IMR-90 (cell line): ENCODE results near the gene TTC21B. TPM values are rescaled to one million over a fixed set of nuclear protein-coding genes. Genes with fewer than 3 reads are reported as not detected.
A peak's percentile ranks its signal among the peaks of the same experiment; 100 is the strongest.

Experiments used
- ATAC-seq: fragments of 200-7000 bp; cut with Tn5 transposase; 2 replicates; pipeline ENCODE4 v1.9.1; 2020; ENCODE audit warnings: low read depth, mild to moderate bottlenecking, moderate library complexity
- BruUV-seq: library from RNA; stranded (reverse); fragments of 400-500 nt; replicated peaks from 2 replicates; lab custom pipeline; 2021; lab: Mats Ljungman, UMichigan
- CTCF ChIA-PET: fragments of 300-600 bp; formaldehyde crosslinking; extraction: SDS; loops from one replicate; lab custom pipeline; 2021; ENCODE audit warnings: antibody characterized with exemption; lab: Yijun Ruan, JAX
- POLR2A ChIA-PET: fragments of 300-600 bp; sonication (Branson Sonifier 250); formaldehyde crosslinking; loops from one replicate; lab custom pipeline; 2022; ENCODE audit warnings: antibody characterized with exemption; ENCODE audit not compliant: unreplicated experiment; lab: Charles Lee
- DNase-seq: peaks from one replicate; pipeline ENCODE4 v3.0.0; 2013
- H2AFZ ChIP-seq: replicated peaks from 2 replicates; pipeline ENCODE3; 2013; ENCODE audit warnings: low read length, mild to moderate bottlenecking; ENCODE audit not compliant: poor library complexity
- H2AK5ac ChIP-seq: 2 replicates; pipeline ENCODE4 v1.6.1; 2013; ENCODE audit warnings: low read depth, low read length, inconsistent platforms
- H2AK9ac ChIP-seq: replicated peaks from 2 replicates; pipeline ENCODE3; 2013; ENCODE audit warnings: mild to moderate bottlenecking, low read depth, low read length, moderate library complexity; ENCODE audit not compliant: poor library complexity
- H2BK120ac ChIP-seq: 2 replicates; pipeline ENCODE4 v1.6.1; 2013; ENCODE audit warnings: low read depth, low read length, inconsistent platforms
- H2BK15ac ChIP-seq: 3 replicates; pipeline ENCODE4 v1.6.1; 2013; ENCODE audit warnings: low read depth, low read length, inconsistent platforms
- H2BK20ac ChIP-seq: 2 replicates; pipeline ENCODE4 v1.6.1; 2013; ENCODE audit warnings: low read depth, mild to moderate bottlenecking, inconsistent platforms, low read length, moderate library complexity
- H2BK5ac ChIP-seq: 2 replicates; pipeline ENCODE4 v1.6.1; 2013; ENCODE audit warnings: mild to moderate bottlenecking, low read depth, low read length, inconsistent platforms; ENCODE audit not compliant: poor library complexity, severe bottlenecking
- H3K14ac ChIP-seq: replicated peaks from 2 replicates; pipeline ENCODE4 v1.6.1; 2013; ENCODE audit warnings: low read depth, low read length, inconsistent platforms
- H3K18ac ChIP-seq: 2 replicates; pipeline ENCODE4 v1.6.1; 2013; ENCODE audit warnings: low read depth, low read length, control low read depth
- H3K23ac ChIP-seq: 2 replicates; pipeline ENCODE4 v1.6.1; 2013; ENCODE audit warnings: low read depth, low read length, inconsistent platforms
- H3K27ac ChIP-seq: 2 replicates; pipeline ENCODE4 v1.5.1; 2013; ENCODE audit warnings: mild to moderate bottlenecking, control low read depth, low read length; ENCODE audit not compliant: insufficient read depth
- H3K27me3 ChIP-seq: 2 replicates; pipeline ENCODE4 v1.6.1; 2013; ENCODE audit warnings: low read length; ENCODE audit not compliant: control insufficient read depth, insufficient read depth
- H3K36me3 ChIP-seq: 2 replicates; pipeline ENCODE4 v1.6.1; 2013; ENCODE audit warnings: low read length, mixed read lengths; ENCODE audit not compliant: control insufficient read depth, insufficient read depth
- H3K4ac ChIP-seq: 2 replicates; pipeline ENCODE4 v1.6.1; 2013; ENCODE audit warnings: low read depth, low read length, inconsistent platforms
- H3K4me1 ChIP-seq: 2 replicates; pipeline ENCODE4 v1.6.1; 2013; ENCODE audit warnings: low read length, mixed read lengths; ENCODE audit not compliant: control insufficient read depth, insufficient read depth
- H3K4me2 ChIP-seq: 2 replicates; pipeline ENCODE4 v1.6.1; 2013; ENCODE audit warnings: low read depth, mild to moderate bottlenecking, control low read depth, low read length, moderate library complexity
- H3K4me3 ChIP-seq: 2 replicates; pipeline ENCODE4 v1.5.1; 2013; ENCODE audit warnings: low read depth, mild to moderate bottlenecking, control low read depth, low read length, moderate library complexity; ENCODE audit not compliant: insufficient read depth
- H3K56ac ChIP-seq: 2 replicates; pipeline ENCODE4 v1.6.1; 2013; ENCODE audit warnings: low read length, inconsistent platforms; ENCODE audit not compliant: insufficient read depth; ENCODE audit errors: extremely low read depth
- H3K79me1 ChIP-seq, 2 experiments: 2 replicates each; pipeline ENCODE4 v1.6.1; 2013; ENCODE audit warnings: low read length in 2 of 2, inconsistent platforms in 1 of 2, low read depth in 1 of 2
- H3K9ac ChIP-seq: 2 replicates; pipeline ENCODE4 v1.6.1; 2013; ENCODE audit warnings: low read depth, low read length, control low read depth
- H3K9me1 ChIP-seq: 2 replicates; pipeline ENCODE4 v1.6.1; 2013; ENCODE audit warnings: low read length, inconsistent platforms; ENCODE audit not compliant: insufficient read depth
- H3K9me3 ChIP-seq: 2 replicates; pipeline ENCODE4 v1.6.1; 2013; ENCODE audit warnings: low read length; ENCODE audit not compliant: control insufficient read depth, insufficient read depth
- H4K20me1 ChIP-seq: 2 replicates; pipeline ENCODE4 v1.6.1; 2013; ENCODE audit warnings: low read length, inconsistent platforms; ENCODE audit not compliant: insufficient read depth
- H4K5ac ChIP-seq: 2 replicates; pipeline ENCODE4 v1.6.1; 2013; ENCODE audit warnings: mild to moderate bottlenecking, low read depth, low read length, control low read depth
- H4K8ac ChIP-seq, 2 experiments: 2 replicates each; pipeline ENCODE4 v1.6.1; 2013; ENCODE audit warnings: low read depth in 2 of 2, low read length in 2 of 2, control low read depth in 1 of 2, inconsistent platforms in 1 of 2
- H4K91ac ChIP-seq: 2 replicates; pipeline ENCODE4 v1.6.1; 2013; ENCODE audit warnings: low read depth, low read length, inconsistent platforms; ENCODE audit not compliant: insufficient read depth
- CHD1 ChIP-seq: IDR thresholded peaks from 2 replicates; pipeline ENCODE4 v1.6.1; 2012; ENCODE audit warnings: low read depth, low read length, improper control_type of control experiment
- MAFK ChIP-seq: IDR thresholded peaks from 2 replicates; pipeline ENCODE4 v1.6.1; 2012; ENCODE audit warnings: low read depth, low read length, improper control_type of control experiment
- dilution Hi-C: fragments of 300-500 bp; cut with HindIII; formaldehyde crosslinking; loops from one replicate; pipeline ENCODE4 v1.14.3; 2018; ENCODE audit warnings: low sequenced_read_pairs; ENCODE audit not compliant: unreplicated experiment
- in situ Hi-C: fragments of 300-500 bp; cut with MboI; formaldehyde crosslinking; loops from 3 replicates; pipeline ENCODE4 v1.14.3; 2019; ENCODE audit warnings: low sequenced_read_pairs, inconsistent platforms, mixed read lengths
- intact Hi-C: fragments of 100-400 bp; cut with micrococcal nuclease; formaldehyde crosslinking; loops from 2 replicates; pipeline ENCODE4 v1.10.0; 2022
- polyA plus RNA-seq, 3 experiments: library from polyadenylated mRNA; depleted of rRNA; stranded (reverse); fragments of >200 nt; gene quantifications; 2 replicates each; pipeline ENCODE4 v1.2.3, GENCODE V29; 2012; ENCODE audit warnings: low replicate concordance in 1 of 3
- total RNA-seq: library from RNA; depleted of rRNA; stranded (reverse); fragments of >200 nt; gene quantifications from 2 replicates; pipeline ENCODE4 v1.2.3, GENCODE V29; 2012

The TTC21B gene
- total and polyA plus RNA-seq, 2 of the 4 experiments (the other 2 are of a cell fraction): 8.0 to 17.2 TPM

GRCh38 chr2:165840333-165840958, 113.1 kb downstream of the TTC21B start:
- no peak overlapping the region for H2AK9ac ChIP-seq
- no peak overlapping the region for H2BK15ac ChIP-seq
- no peak overlapping the region for H4K91ac ChIP-seq
- H3K4ac ChIP-seq: no peak overlapping the region
- TF ChIP-seq CHD1: no peak
- 0 out of 2 replicates have a peak, but pooled peaks have one; percentile 1 for TF ChIP-seq MAFK
- no peaks in the 10 kb centered on the region for H4K20me1 ChIP-seq
- H3K4me2 ChIP-seq: no peak overlapping the region
- no peak overlapping the region for H3K14ac ChIP-seq
- peaks cover 2% of the 10 kb centered on the region; the same call in 1 of the 2 replicates for H3K4me1 ChIP-seq
- H3K9me1 ChIP-seq: 0 out of 2 replicates have a peak, but pooled peaks cover 2% of the 10 kb centered on the region
- H3K23ac ChIP-seq: no peak overlapping the region
- H2AK5ac ChIP-seq: no peak overlapping the region
- H2BK20ac ChIP-seq: no peak overlapping the region
- H3K27me3 ChIP-seq: no peaks in the 10 kb centered on the region
- no peak overlapping the region for H4K5ac ChIP-seq
- H2BK5ac ChIP-seq: no peak overlapping the region
- ATAC-seq: no peak
- no peak overlapping the region for H3K27ac ChIP-seq
- in situ Hi-C loops: no loop called here
- intact Hi-C loops: no loop called here
- H4K8ac ChIP-seq: no peak overlapping the region
- H3K79me1 ChIP-seq: no peaks in the 10 kb centered on the region
- dilution Hi-C loops: no loop called here
- H2AFZ ChIP-seq: no peak overlapping the region
- no peaks in the 10 kb centered on the region for H3K9me3 ChIP-seq
- no peak overlapping the region for H3K18ac ChIP-seq
- no peak overlapping the region for H3K4me3 ChIP-seq
- H3K36me3 ChIP-seq: no peaks in the 10 kb centered on the region
- POLR2A ChIA-PET: no interaction called here
- no peak overlapping the region for H3K56ac ChIP-seq
- no peak overlapping the region for H3K9ac ChIP-seq
- CTCF ChIA-PET: interaction anchor here (0.7 kb wide), 1 partner anchor 34 kb away, joined by 3 read pairs; no protein-coding TSS in a partner anchor
- no peak for DNase-seq
- BruUV-seq: no TSS peak
- no peak overlapping the region for H2BK120ac ChIP-seq
